Fibroblast of skin of abdomen (primary cell): ENCODE results near the gene EXOC3L1.

Experiments used
- DNase-seq: peaks from one replicate; pipeline ENCODE4 v3.0.0-alpha.2; 2013

EXOC3L1 gene

DNA sequence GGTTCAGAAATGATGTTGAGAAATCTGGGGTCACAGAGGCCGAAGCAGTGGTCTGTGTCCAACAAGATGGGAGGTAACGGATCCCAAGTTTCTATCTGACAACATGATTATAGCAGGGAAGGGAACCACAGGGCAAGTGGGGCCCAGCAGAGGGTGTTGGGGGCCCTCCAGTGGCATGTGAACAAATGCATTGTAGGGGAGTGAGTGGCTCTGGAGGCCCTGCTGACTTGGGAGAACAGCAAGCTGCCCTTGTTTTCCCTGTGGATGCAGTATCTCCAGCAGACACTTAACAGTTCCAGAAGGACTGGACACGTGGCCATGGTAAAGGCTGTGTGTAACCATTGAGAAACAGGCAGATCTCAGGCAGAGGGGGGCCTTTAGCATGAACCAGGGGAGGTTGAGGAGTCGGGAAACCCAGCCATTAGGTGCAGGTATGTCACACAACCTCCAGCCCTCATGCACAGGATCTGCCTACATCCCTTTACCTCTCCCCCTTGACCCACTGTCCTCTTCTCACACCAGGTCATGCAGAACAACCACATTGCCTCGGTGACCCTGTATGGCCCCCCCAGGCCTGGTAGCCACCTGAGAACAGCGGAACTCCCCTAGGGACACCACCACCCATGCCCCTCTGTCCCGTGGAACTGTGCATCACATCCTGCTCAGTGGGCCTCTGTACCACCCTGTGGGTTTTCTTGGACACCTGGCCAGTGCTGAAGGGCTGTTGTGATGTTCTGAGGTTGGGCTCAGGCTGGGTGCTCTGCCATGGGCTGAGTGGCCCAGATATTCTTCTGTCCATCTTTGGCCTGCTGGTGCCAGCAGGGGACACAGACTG, 43.2 kb downstream of the EXOC3L1 start:
- DNase-seq = no peak

DNA sequence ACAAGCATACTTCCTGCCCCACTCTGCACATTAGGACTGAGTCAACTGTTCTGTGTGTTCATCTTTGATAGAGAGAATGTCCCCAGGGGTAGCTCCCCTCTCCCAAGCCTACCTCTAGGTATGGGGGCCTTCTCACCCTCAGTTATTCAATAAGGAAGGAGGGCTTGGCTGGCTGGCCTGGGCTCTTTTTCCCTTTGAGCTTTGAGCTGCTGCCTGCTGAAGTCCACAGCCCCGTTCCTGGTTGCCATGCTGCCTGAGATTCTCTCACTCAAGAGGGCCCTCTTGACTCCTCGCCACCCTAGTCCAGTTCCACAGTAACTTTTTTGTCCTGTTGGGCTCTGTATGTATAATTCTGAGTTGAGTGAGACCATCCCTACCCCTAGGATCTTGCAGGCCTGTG, 44.2 kb downstream of the EXOC3L1 start:
- DNase-seq = no peak

DNA sequence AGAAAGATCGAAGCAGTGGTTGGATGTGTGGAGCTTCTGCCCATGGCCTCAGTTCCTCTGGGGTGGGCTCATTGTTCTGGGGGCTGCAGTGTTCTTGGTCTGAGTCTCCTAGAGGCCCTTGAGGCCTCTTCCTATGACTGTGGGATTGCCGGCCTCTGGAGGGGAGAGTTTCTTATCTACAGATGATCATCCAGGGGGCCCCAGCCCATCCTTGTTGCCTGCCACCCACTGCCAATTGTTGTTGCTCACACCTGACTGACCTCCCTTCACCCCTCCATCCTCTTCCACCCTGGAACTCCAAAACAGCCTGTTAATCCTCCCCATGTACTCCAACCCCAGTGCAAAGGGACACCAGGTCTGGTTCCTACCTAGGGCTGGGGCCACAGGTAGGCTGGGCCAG, 45.0 kb downstream of the EXOC3L1 start:
- DNase-seq = no peak

DNA sequence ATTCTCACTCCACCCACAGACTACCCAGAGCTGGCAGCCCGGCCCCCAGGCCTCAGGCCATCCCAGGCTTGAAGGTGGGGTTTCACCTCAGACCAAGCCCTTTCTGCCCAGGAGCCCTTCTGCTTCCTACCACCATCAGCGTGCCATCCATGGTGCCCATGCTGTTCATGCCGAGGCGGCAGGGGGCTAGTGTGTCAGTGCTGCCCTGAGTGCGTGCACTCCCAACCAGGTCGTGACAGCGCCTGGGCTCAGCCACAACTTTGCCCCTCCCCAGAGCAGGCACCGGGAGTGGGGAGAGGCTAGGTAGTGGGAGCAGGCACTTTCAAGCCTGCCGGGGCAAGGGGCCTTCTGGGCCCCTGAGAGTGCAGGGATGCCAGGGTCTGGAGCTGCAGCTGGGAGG, 47.6 kb downstream of the EXOC3L1 start:
- no peak for DNase-seq

DNA sequence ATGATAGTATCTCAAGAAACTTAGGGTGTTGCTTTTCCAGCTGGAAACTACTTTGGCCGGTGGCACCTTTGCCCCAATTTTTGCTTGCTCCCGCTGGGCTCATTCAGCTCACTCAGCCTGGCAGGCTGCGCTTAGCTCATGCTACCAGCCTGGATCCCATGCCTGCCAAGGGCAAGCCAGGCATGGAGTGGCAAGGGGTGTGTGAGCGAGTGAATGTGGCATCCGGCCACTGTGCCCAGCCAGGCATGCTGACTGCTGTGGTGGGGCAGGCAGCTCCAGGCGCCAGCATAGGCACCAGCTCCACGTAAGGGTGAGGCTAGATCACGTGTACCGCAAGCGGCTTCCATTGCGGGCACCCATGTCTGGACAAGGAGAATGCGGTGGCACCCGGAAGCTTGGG, 48.5 kb downstream of the EXOC3L1 start:
- DNase-seq = no peak

DNA sequence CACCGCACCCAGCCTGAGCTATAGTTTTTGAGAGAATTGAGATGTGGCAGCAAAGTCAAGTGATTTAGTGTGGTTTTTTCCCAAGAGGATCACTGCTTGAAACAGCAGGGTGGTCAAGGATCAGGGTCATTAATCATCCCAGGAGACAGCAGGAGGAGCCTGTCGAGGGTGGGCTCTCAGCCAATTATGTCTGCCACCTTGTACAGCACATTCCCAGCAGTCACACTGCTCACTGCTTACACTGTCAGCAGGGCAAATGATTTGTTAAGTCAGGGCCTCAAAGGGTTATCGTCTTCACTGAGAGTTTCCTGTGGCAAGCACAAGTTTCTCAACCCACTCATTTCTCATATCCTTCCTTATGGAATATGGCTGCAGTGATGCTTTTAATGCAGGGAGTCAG, 52.3 kb downstream of the EXOC3L1 start:
- no peak for DNase-seq
